ENCODE results near the gene CALCB.

GRCh38 chr11:15104166-15104565 lies 30.8 kb downstream of the CALCB start:
- TF ChIP-seq POLR2A (IDR thresholded peaks at IDR 0.05) (no peak), CTCF (IDR thresholded peaks at IDR 0.05) (no peak)

Measured in esophagus squamous epithelium (tissue), 4 donors.